Measurements from ENCODE around the gene KNOP1. TPM values are rescaled to one million over a fixed set of nuclear protein-coding genes. Genes with fewer than 3 reads are reported as not detected.

KNOP1 gene
- total RNA-seq, 2 experiments from 2014 or later, result 27.8 to 28.6 TPM

DNA sequence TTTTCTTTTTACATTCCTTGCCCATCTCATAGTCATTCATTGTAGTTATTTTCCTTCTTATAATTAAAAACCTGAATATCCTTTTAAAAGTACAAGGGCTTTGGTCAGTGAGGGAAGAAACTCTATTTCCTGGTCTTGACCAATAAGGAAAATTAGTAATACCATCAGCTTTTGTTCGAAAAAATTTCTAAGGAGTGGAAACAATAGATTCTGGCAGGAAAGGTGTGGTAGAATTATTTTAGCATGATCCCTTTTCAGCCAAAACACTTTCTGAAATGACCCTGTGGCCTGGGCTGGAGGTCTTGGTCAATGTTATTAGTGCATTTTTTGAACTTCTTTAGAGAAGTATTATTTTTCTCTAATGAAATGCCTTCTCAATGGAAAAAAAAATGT is 36.6 kb upstream of the KNOP1 start:
- Mint-ChIP-seq H3K36me3 (ENCODE audit: low read depth) (no peaks in the 10 kb centered on the region), H3K9me3 (no peaks in the 10 kb centered on the region), H3K4me1 (ENCODE audit: low read depth) (no peaks in the 10 kb centered on the region), H3K4me3 (no peak overlapping the region), H3K27me3 (no peaks in the 10 kb centered on the region), H3K27ac (no peak overlapping the region)
- TF ChIP-seq, protein P1, sequence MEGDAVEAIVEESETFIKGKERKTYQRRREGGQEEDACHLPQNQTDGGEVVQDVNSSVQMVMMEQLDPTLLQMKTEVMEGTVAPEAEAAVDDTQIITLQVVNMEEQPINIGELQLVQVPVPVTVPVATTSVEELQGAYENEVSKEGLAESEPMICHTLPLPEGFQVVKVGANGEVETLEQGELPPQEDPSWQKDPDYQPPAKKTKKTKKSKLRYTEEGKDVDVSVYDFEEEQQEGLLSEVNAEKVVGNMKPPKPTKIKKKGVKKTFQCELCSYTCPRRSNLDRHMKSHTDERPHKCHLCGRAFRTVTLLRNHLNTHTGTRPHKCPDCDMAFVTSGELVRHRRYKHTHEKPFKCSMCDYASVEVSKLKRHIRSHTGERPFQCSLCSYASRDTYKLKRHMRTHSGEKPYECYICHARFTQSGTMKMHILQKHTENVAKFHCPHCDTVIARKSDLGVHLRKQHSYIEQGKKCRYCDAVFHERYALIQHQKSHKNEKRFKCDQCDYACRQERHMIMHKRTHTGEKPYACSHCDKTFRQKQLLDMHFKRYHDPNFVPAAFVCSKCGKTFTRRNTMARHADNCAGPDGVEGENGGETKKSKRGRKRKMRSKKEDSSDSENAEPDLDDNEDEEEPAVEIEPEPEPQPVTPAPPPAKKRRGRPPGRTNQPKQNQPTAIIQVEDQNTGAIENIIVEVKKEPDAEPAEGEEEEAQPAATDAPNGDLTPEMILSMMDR (IDR thresholded peaks at IDR 0.05), result no peak
- no peak for ATAC-seq
- intact Hi-C loops (cut with micrococcal nuclease), result no loop called here
- no peak for DNase-seq
- ChIA-PET POLR2A (no interaction called here), CTCF (no interaction called here)

DNA sequence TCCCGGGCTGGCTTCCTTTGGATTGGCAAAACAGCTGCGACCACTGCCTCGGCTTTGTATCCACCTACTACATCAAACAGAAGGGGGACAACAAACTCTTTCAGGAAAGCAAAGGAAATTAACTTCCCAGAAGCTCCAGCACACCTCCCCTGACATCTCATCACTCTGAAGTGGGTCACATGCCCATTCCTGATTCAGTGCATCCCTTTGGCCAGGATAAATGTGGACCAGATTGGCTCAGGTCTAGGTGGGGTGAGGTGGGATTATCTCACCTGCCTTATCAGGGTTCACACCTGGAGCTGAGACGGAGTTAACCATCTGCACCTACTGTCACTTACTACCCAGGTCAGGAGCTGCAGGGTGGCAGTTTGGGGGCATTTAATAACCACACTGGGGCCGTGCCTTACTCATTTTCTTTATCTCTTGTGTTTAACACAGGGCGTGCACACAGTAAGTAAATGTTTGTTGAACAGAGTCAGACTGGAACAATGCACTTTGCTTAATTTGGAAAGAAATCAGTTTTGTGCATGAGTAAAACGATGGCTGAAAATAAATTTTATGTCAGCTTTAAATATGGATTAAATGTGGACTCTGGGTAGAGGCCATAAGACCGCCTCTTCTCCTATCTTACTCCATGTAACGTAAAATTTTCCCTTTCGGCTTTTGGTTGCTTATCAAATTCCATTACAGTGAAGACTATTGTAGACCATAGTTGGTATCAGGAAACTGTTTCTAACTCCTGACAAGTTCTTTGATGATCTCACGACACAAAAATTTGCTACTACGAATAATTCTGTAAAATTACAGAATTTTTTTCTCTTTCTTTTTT is 36.0 kb upstream of the KNOP1 start:
- H3K4me1 Mint-ChIP-seq (ENCODE audit: low read depth), result no peaks in the 10 kb centered on the region
- no peak overlapping the region for H3K27ac Mint-ChIP-seq
- intact Hi-C loops (cut with micrococcal nuclease), result no loop called here
- no peak for DNase-seq
- CTCF ChIA-PET, result no interaction called here
- H3K4me3 Mint-ChIP-seq, result no peak overlapping the region
- H3K36me3 Mint-ChIP-seq (ENCODE audit: low read depth), result no peaks in the 10 kb centered on the region
- no peaks in the 10 kb centered on the region for H3K9me3 Mint-ChIP-seq
- TF ChIP-seq, protein P1 (IDR thresholded peaks at IDR 0.05), result no peak
- POLR2A ChIA-PET, result no interaction called here
- no peaks in the 10 kb centered on the region for H3K27me3 Mint-ChIP-seq
- no peak for ATAC-seq

DNA sequence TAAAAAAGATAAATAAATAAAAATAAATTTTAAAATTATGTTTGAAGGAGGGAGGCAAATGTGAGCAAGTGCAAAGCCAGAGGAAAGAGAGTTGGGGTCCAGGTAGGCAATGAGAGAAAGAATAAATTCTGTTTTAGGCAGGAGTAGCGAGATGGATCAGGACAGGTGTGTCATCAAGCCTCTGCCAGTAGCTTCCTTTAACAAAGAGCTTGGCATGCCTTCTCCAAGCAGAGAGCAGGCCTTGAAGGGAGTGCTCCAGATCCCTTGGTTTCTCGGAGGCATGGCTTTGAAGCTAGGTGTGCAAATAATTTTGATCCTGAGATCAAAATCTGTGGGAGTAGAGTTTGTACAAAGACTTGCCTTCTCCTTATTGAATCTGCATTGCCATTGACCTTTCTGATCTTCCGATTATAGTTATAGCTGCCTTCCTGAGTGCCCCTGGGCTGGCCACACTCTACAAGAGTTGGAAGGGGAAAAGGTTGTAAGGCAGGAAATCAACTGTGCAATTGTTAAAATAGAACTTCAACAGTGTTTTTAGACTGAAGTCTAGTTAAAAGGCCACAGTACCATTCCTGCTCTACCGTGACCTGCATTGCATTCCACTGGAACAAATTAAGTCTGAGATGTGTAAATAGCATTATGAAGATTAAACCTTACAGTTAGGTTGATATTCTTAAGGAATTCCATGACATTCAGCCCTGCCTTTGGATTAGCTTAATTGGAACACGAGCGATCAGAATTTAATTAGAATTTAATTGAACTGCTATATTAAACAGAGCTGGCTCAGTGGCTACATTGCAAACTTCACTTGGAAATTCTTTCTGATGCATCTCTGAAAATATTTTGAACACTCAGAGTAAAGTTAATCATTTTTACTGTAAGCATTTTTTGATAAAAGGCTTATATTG is 33.7 kb upstream of the KNOP1 start:
- TF ChIP-seq, protein P1 (IDR thresholded peaks at IDR 0.05), result no peak

DNA sequence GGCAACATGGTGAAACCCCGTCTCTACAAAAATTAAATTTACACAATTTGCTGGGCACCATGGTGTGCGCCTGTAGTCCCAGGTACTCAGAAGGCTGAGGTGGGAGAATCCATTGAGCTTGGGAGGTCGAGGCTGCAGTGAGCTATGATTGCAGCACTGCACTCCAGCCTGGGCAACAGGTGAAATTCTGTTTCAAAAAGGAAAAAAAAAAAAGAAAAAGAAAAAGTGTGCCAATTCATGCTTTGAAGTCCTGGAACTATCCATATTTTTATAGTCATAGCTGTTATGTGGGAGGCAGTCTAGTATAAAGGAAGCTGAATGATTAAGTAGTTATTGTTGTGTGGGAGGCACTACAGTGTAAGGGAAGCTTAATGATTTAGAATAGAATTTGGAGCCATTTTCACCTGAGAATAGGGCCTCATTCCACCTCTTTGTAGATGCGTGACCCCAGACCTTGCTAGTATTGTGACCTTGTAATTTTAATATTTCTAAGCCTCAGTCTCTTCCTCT is 31.6 kb upstream of the KNOP1 start:
- Mint-ChIP-seq H3K27ac (no peak overlapping the region), H3K27me3 (no peaks in the 10 kb centered on the region), H3K4me3 (no peak overlapping the region), H3K9me3 (no peaks in the 10 kb centered on the region), H3K36me3 (ENCODE audit: low read depth) (no peaks in the 10 kb centered on the region), H3K4me1 (ENCODE audit: low read depth) (no peaks in the 10 kb centered on the region)
- ChIA-PET CTCF (interaction anchor here (1.1 kb wide), 1 partner anchor 158 kb away, joined by 5 read pairs; no protein-coding TSS in a partner anchor), POLR2A (no interaction called here)
- TF ChIP-seq, protein P1 (IDR thresholded peaks at IDR 0.05), result no peak
- intact Hi-C loops (cut with micrococcal nuclease), result no loop called here
- DNase-seq (no peak), ATAC-seq (no peak)

More for the DNA sequence above, 33.7 kb upstream of the KNOP1 start:
- no peak for DNase-seq
- no peaks in the 10 kb centered on the region for H3K36me3 Mint-ChIP-seq (ENCODE audit: low read depth)
- no peaks in the 10 kb centered on the region for H3K9me3 Mint-ChIP-seq
- no peaks in the 10 kb centered on the region for H3K27me3 Mint-ChIP-seq
- no peak overlapping the region for H3K4me3 Mint-ChIP-seq
- no peaks in the 10 kb centered on the region for H3K4me1 Mint-ChIP-seq (ENCODE audit: low read depth)
- intact Hi-C loops (cut with micrococcal nuclease), result no loop called here
- ChIA-PET POLR2A (no interaction called here), CTCF (interaction anchor here (0.8 kb wide), 1 partner anchor 249 kb away, joined by 3 read pairs; no protein-coding TSS in a partner anchor)
- no peak for ATAC-seq
- no peak overlapping the region for H3K27ac Mint-ChIP-seq
